Fibroblast of lung (primary cell): ENCODE results near the gene PTS. TPM values are rescaled to one million over a fixed set of nuclear protein-coding genes. Genes with fewer than 3 reads are reported as not detected.
A peak's percentile ranks its signal among the peaks of the same experiment; 100 is the strongest.

Experiments
- DNase-seq, 2 donors: peaks; one replicate each; pipeline versions ENCODE4 v3.0.0 to v3.0.0-alpha.2; 2010; ENCODE audit warnings: low read depth in 2 of 2
- H2AFZ ChIP-seq: 2 replicates; pipeline ENCODE4 v1.5.1; 2012; ENCODE audit warnings: low read length, control low read depth, inconsistent platforms
- H3K27ac ChIP-seq: 2 replicates; pipeline ENCODE4 v1.5.1; 2011; ENCODE audit warnings: low read length, control low read depth; ENCODE audit not compliant: insufficient read depth
- H3K27me3 ChIP-seq: 2 replicates; pipeline ENCODE4 v1.5.1; 2011; ENCODE audit warnings: mild to moderate bottlenecking, low read length; ENCODE audit not compliant: control insufficient read depth, insufficient read depth
- H3K36me3 ChIP-seq: 2 replicates; pipeline ENCODE4 v1.5.1; 2011; ENCODE audit warnings: low read length; ENCODE audit not compliant: control insufficient read depth, insufficient read depth
- H3K4me1 ChIP-seq: 2 replicates; pipeline ENCODE4 v1.5.1; 2011; ENCODE audit warnings: low read length; ENCODE audit not compliant: control insufficient read depth, insufficient read depth; ENCODE audit errors: extremely low read depth
- H3K4me2 ChIP-seq: 2 replicates; pipeline ENCODE4 v1.5.1; 2011; ENCODE audit warnings: low read length, control low read depth; ENCODE audit not compliant: insufficient read depth; ENCODE audit errors: extremely low read depth
- H3K4me3 ChIP-seq, 4 experiments: fragments of 200-600 bp in 1 of 4; sonication (generic) in 1 of 4; replicated peaks in 1 of 4; 2 replicates each; pipeline ENCODE4 v1.5.1; 2011 to 2016; ENCODE audit warnings: low read length in 4 of 4, low read depth in 3 of 4, mild to moderate bottlenecking in 3 of 4, control low read depth in 2 of 4, inconsistent platforms in 1 of 4, mixed read lengths in 1 of 4; ENCODE audit not compliant: insufficient read depth in 1 of 4; ENCODE audit errors: control extremely low read depth in 1 of 4
- H3K79me2 ChIP-seq: 2 replicates; pipeline ENCODE4 v1.5.1; 2012; ENCODE audit warnings: mild to moderate bottlenecking, low read length, inconsistent platforms; ENCODE audit not compliant: control insufficient read depth, insufficient read depth
- H3K9ac ChIP-seq: 2 replicates; pipeline ENCODE4 v1.5.1; 2011; ENCODE audit warnings: mild to moderate bottlenecking, low read length, control low read depth; ENCODE audit not compliant: insufficient read depth
- H3K9me3 ChIP-seq: 2 replicates; pipeline ENCODE4 v1.5.1; 2012; ENCODE audit warnings: low read depth, low read length; ENCODE audit not compliant: control insufficient read depth, insufficient read depth
- H4K20me1 ChIP-seq: 2 replicates; pipeline ENCODE4 v1.5.1; 2011; ENCODE audit warnings: low read length; ENCODE audit not compliant: control insufficient read depth, insufficient read depth; ENCODE audit errors: extremely low read depth
- CTCF ChIP-seq, 2 donors: IDR thresholded peaks in 1 of 2; conservative IDR thresholded peaks in 1 of 2; 1 replicate in 1 of 2; 2 replicates in 1 of 2; pipeline ENCODE4 v1.5.1; 2011 to 2012; ENCODE audit warnings: low read length in 2 of 2, control low read depth in 1 of 2, inconsistent platforms in 1 of 2, low read depth in 1 of 2, mild to moderate bottlenecking in 1 of 2
- EZH2 ChIP-seq: IDR thresholded peaks from 2 replicates; pipeline ENCODE4 v1.5.1; 2012; ENCODE audit warnings: low read length, control low read depth, mild to moderate bottlenecking; ENCODE audit errors: missing control alignments
- polyA plus RNA-seq, 2 donors: library from polyadenylated mRNA; depleted of rRNA in 1 of 2; stranded (reverse) in 1 of 2; unstranded in 1 of 2; fragments of >200 nt; gene quantifications; 2 replicates each; pipeline ENCODE4 v1.2.1, GENCODE V29; 2011 to 2012; ENCODE audit warnings: missing spikeins in 1 of 2
- total RNA-seq: library from RNA; depleted of rRNA; stranded (reverse); fragments of >200 nt; gene quantifications from 2 replicates; pipeline ENCODE4 v1.2.1, GENCODE V29; 2014

PTS gene
- total and polyA plus RNA-seq, 2 donors (not counting 1 experiment from before 2014, with no cell fraction given) = 47.4 to 69.0 TPM

DNA sequence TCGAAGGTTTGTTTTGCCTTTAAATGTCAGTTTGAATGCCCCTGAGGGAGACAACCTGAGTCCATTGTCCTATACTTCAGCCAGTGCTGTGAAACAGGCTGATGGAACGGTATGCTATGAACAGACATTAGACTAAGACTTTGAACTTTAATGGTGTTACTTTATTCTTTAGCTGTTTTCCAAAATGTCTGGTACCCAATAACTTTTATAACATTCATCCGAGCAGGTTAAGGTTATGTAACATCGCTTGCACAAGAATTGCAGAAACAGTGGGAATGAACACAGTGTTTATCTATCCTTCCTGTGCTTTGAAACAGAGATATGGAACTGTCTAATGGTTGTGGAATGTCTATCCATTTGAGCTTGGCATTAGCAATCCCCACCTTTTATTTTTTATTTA, 12.5 kb upstream of the PTS start:
- Histone ChIP-seq H3K4me1 (peaks cover 6% of the 10 kb centered on the region), H3K4me3 (no peak overlapping the region), H4K20me1 (no peaks in the 10 kb centered on the region), H3K4me2 (no peak overlapping the region), H3K9ac (no peak overlapping the region), H2AFZ (no peak overlapping the region), H3K27me3 (no peaks in the 10 kb centered on the region), H3K27ac (no peak overlapping the region), H3K9me3 (no peaks in the 10 kb centered on the region), H3K36me3 (no peaks in the 10 kb centered on the region), H3K79me2 (no peaks in the 10 kb centered on the region)
- TF ChIP-seq CTCF (conservative IDR thresholded peaks at IDR 0.05 in 1 of 2, IDR thresholded peaks at IDR 0.05 in 1 of 2; ENCODE audit: low read depth in 1 of 2, low read length in 2 of 2) (no peak), EZH2 (no peak)
- DNase-seq = peak in 1 of 2 donors; percentile 47

DNA sequence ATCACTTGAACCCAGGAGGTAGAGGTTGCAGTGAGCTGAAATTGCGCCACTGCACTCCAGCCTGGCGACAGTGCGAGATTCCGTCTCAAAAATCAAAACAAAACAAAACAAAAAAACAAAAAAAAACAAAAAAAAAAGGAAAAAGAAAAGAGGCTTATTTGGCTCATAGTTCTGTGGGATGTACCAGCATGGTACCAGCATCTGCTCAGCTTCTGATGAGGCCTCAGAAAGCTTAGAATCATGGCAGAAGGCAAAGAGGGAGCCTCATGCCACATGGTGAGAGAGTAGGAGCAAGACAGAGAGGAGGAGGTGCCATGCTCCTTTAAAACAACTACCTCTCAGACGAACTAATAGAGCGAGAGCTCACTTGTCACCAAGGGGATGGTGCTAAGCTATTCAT, 10.6 kb upstream of the PTS start:
- DNase-seq = no peak
- H3K4me2 ChIP-seq = no peak overlapping the region
- no peaks in the 10 kb centered on the region for H3K79me2 ChIP-seq
- no peak overlapping the region for H2AFZ ChIP-seq
- no peaks in the 10 kb centered on the region for H4K20me1 ChIP-seq
- H3K9me3 ChIP-seq = no peaks in the 10 kb centered on the region
- no peaks in the 10 kb centered on the region for H3K27me3 ChIP-seq
- no peaks in the 10 kb centered on the region for H3K36me3 ChIP-seq
- H3K9ac ChIP-seq = no peak overlapping the region
- no peak for TF ChIP-seq CTCF (conservative IDR thresholded peaks at IDR 0.05 in 1 of 2, IDR thresholded peaks at IDR 0.05 in 1 of 2; ENCODE audit: low read depth in 1 of 2, low read length in 2 of 2)
- no peak for TF ChIP-seq EZH2
- no peak overlapping the region for H3K27ac ChIP-seq
- H3K4me1 ChIP-seq = peaks cover 6% of the 10 kb centered on the region
- no peak overlapping the region for H3K4me3 ChIP-seq

GRCh38 chr11:112216561-112217105, 9.6 kb upstream of the PTS start:
- no peak overlapping the region for H3K4me2 ChIP-seq
- no peaks in the 10 kb centered on the region for H3K27me3 ChIP-seq
- no peaks in the 10 kb centered on the region for H3K36me3 ChIP-seq
- TF ChIP-seq CTCF (conservative IDR thresholded peaks at IDR 0.05 in 1 of 2, IDR thresholded peaks at IDR 0.05 in 1 of 2; ENCODE audit: low read depth in 1 of 2, low read length in 2 of 2) = no peak
- no peak overlapping the region for H3K4me3 ChIP-seq
- no peaks in the 10 kb centered on the region for H3K79me2 ChIP-seq
- H3K9me3 ChIP-seq = no peaks in the 10 kb centered on the region
- no peak overlapping the region for H3K27ac ChIP-seq
- H3K4me1 ChIP-seq = peaks cover 6% of the 10 kb centered on the region
- no peak overlapping the region for H3K9ac ChIP-seq
- DNase-seq = peak; percentile 30 to 86
- H4K20me1 ChIP-seq = no peaks in the 10 kb centered on the region
- H2AFZ ChIP-seq = no peak overlapping the region
